Smooth muscle cell (in vitro differentiated cells): Measurements from ENCODE around the gene LGALS3BP. TPM values are rescaled to one million over a fixed set of nuclear protein-coding genes. Genes with fewer than 3 reads are reported as not detected.

ENCODE experiments used
- DNase-seq: peaks from one replicate; lab custom pipeline; 2025; ENCODE audit not compliant: unreplicated experiment; lab: John Stamatoyannopoulos, UW
- H2AFZ ChIP-seq: fragments of 200-600 bp; sonication (generic); 2 replicates; pipeline ENCODE4 v1.6.0; 2016; ENCODE audit warnings: antibody characterized with exemption, low read depth, mild to moderate bottlenecking
- H3F3A ChIP-seq: fragments of 200-600 bp; sonication (generic); 2 replicates; pipeline ENCODE4 v1.6.0; 2017; ENCODE audit warnings: antibody characterized with exemption, low read depth
- H3K27ac ChIP-seq: fragments of 200-600 bp; sonication (generic); 2 replicates; pipeline ENCODE4 v1.5.1; 2016; ENCODE audit warnings: low read depth, mild to moderate bottlenecking
- H3K27me3 ChIP-seq: fragments of 200-600 bp; sonication (generic); 2 replicates; pipeline ENCODE4 v1.6.1; 2016; ENCODE audit warnings: low read depth, mild to moderate bottlenecking
- H3K36me3 ChIP-seq: fragments of 200-600 bp; sonication (generic); 2 replicates; pipeline ENCODE4 v1.5.1; 2016; ENCODE audit warnings: low read depth
- H3K4me1 ChIP-seq: fragments of 200-600 bp; sonication (generic); 2 replicates; pipeline ENCODE4 v1.5.1; 2016; ENCODE audit warnings: low read depth
- H3K4me2 ChIP-seq: fragments of 200-600 bp; sonication (generic); 2 replicates; pipeline ENCODE4 v1.6.0; 2016; ENCODE audit warnings: mild to moderate bottlenecking
- H3K4me3 ChIP-seq: fragments of 200-600 bp; sonication (generic); 2 replicates; pipeline ENCODE4 v1.5.1; 2016; ENCODE audit warnings: mild to moderate bottlenecking
- H3K79me2 ChIP-seq: fragments of 200-600 bp; sonication (generic); 2 replicates; pipeline ENCODE4 v1.6.0; 2016; ENCODE audit warnings: low read depth, mild to moderate bottlenecking
- H3K9ac ChIP-seq: fragments of 200-600 bp; sonication (generic); 2 replicates; pipeline ENCODE4 v1.6.0; 2016; ENCODE audit warnings: low read depth
- H3K9me3 ChIP-seq: fragments of 200-600 bp; sonication (generic); replicated peaks from 2 replicates; pipeline ENCODE4 v1.5.1; 2016; ENCODE audit warnings: low read depth
- H4K20me1 ChIP-seq: fragments of 200-600 bp; sonication (generic); 2 replicates; pipeline ENCODE4 v1.6.0; 2016; ENCODE audit warnings: low read depth
- CTCF ChIP-seq: fragments of 200-600 bp; sonication (generic); IDR thresholded peaks from 2 replicates; pipeline ENCODE4 v1.5.1; 2017; ENCODE audit warnings: borderline replicate concordance, mild to moderate bottlenecking, antibody characterized with exemption; ENCODE audit not compliant: insufficient read depth, poor library complexity, severe bottlenecking
- WGBS: methylation state at CpG from one replicate; pipeline ENCODE4 v1.1.7; 2016; ENCODE audit warnings: low lambda C conversion rate; 5-methylcytosine and 5-hydroxymethylcytosine counted together
- polyA plus RNA-seq: library from polyadenylated mRNA; unstranded; fragments of >200 nt; fragmentation: Nextera tagmentation; extraction: Ambion mirVana; gene quantifications from 2 replicates; pipeline ENCODE4 v1.2.1, GENCODE V29; 2016
- total RNA-seq: library from RNA; depleted of rRNA; stranded (reverse); fragments of >200 nt; gene quantifications from 2 replicates; pipeline ENCODE4 v1.2.3, GENCODE V29; 2014

The LGALS3BP gene
- total and polyA plus RNA-seq, 2 experiments from 2014 or later, result 66.5 to 151 TPM

- Histone ChIP-seq H3K27ac (no peak overlapping the region), H3K9me3 (no peaks in the 10 kb centered on the region), H3K36me3 (no peaks in the 10 kb centered on the region), H3K27me3 (no peaks in the 10 kb centered on the region), H3K79me2 (no peaks in the 10 kb centered on the region), H3K9ac (no peak overlapping the region), H3F3A (no peaks in the 10 kb centered on the region), H3K4me1 (peaks cover 11% of the 10 kb centered on the region), H3K4me2 (peak overlapping the region; percentile 28), H4K20me1 (no peaks in the 10 kb centered on the region), H2AFZ (no peak overlapping the region), H3K4me3 (no peak overlapping the region)
- no peak for TF ChIP-seq CTCF
- WGBS, result 40% methylated on average over 2 of the region's 2 CpGs
- DNase-seq, result no peak
Measured at GRCh38 chr17:79020631-79021301, 41.0 kb upstream of the LGALS3BP start.

- H3K27me3 ChIP-seq, result no peaks in the 10 kb centered on the region
- peak; percentile 70 for TF ChIP-seq CTCF
- no peak for DNase-seq
- H3K9ac ChIP-seq, result no peak overlapping the region
- H3K4me2 ChIP-seq, result peak overlapping the region; percentile 28
- 48% methylated on average over 19 of the region's 19 CpGs for WGBS
- H2AFZ ChIP-seq, result no peak overlapping the region
- H3K4me3 ChIP-seq, result no peak overlapping the region
- H3F3A ChIP-seq, result no peaks in the 10 kb centered on the region
- no peaks in the 10 kb centered on the region for H4K20me1 ChIP-seq
- no peak overlapping the region for H3K27ac ChIP-seq
- H3K9me3 ChIP-seq, result no peaks in the 10 kb centered on the region
- H3K4me1 ChIP-seq, result peaks cover 11% of the 10 kb centered on the region
- H3K36me3 ChIP-seq, result no peaks in the 10 kb centered on the region
- no peaks in the 10 kb centered on the region for H3K79me2 ChIP-seq
Measured at GRCh38 chr17:79019632-79020584, 40.2 kb upstream of the LGALS3BP start.

GRCh38 chr17:79019261-79019631 lies 39.5 kb upstream of the LGALS3BP start:
- TF ChIP-seq CTCF, result no peak
- DNase-seq, result no peak
- Histone ChIP-seq H3K9me3 (no peaks in the 10 kb centered on the region), H3K4me2 (no peak overlapping the region), H3K79me2 (no peaks in the 10 kb centered on the region), H4K20me1 (no peaks in the 10 kb centered on the region), H3K27me3 (no peaks in the 10 kb centered on the region), H3K9ac (no peak overlapping the region), H3F3A (no peaks in the 10 kb centered on the region), H3K27ac (no peak overlapping the region), H3K4me1 (peaks cover 7% of the 10 kb centered on the region), H3K4me3 (no peak overlapping the region), H3K36me3 (no peaks in the 10 kb centered on the region), H2AFZ (no peak overlapping the region)
- 94% methylated on average over 2 of the region's 2 CpGs for WGBS
